Kidney (tissue), 14 donors: ENCODE results near the gene RAPGEF1. TPM values are rescaled to one million over a fixed set of nuclear protein-coding genes. Genes with fewer than 3 reads are reported as not detected.

Experiments used
- DNase-seq, 5 donors: peaks; one replicate each; pipeline ENCODE4 v3.0.0-alpha.2; 2013 to 2020
- FAIRE-seq: peaks from 2 replicates; lab custom pipeline; 2012; peaks lifted over from hg19 to GRCh38; lab: Jason Lieb, UNC
- H3K27ac ChIP-seq, 2 donors: one replicate each; pipeline ENCODE4 v1.7.0; 2013; ENCODE audit warnings: low read depth in 2 of 2, low read length in 2 of 2, inconsistent platforms in 1 of 2
- H3K27me3 ChIP-seq: one replicate; pipeline ENCODE4 v1.7.1; 2013; ENCODE audit warnings: low read length, inconsistent platforms; ENCODE audit not compliant: control insufficient read depth, insufficient read depth
- H3K36me3 ChIP-seq, 3 donors: one replicate each; pipeline versions ENCODE4 v1.7.0 to v1.7.1; 2013; ENCODE audit warnings: low read length in 3 of 3, control low read depth in 1 of 3, inconsistent platforms in 1 of 3; ENCODE audit not compliant: insufficient read depth in 3 of 3, control insufficient read depth in 2 of 3
- H3K4me1 ChIP-seq, 3 donors: one replicate each; pipeline versions ENCODE4 v1.7.0 to v1.7.1; 2013; ENCODE audit warnings: low read length in 3 of 3, inconsistent platforms in 1 of 3, low read depth in 1 of 3; ENCODE audit not compliant: control insufficient read depth in 2 of 3, insufficient read depth in 2 of 3
- H3K4me3 ChIP-seq, 3 donors: one replicate each; pipeline versions ENCODE4 v1.7.0 to v1.8.1; 2013; ENCODE audit warnings: low read length in 3 of 3, control low read depth in 1 of 3, inconsistent platforms in 1 of 3
- H3K9ac ChIP-seq, 3 donors: one replicate each; pipeline versions ENCODE4 v1.7.0 to v1.7.1; 2013; ENCODE audit warnings: low read length in 3 of 3, control low read depth in 1 of 3, inconsistent platforms in 1 of 3
- H3K9me3 ChIP-seq, 3 donors: one replicate each; pipeline versions ENCODE4 v1.7.0 to v1.7.1; 2013; ENCODE audit warnings: low read length in 3 of 3, control low read depth in 1 of 3, inconsistent platforms in 1 of 3; ENCODE audit not compliant: control insufficient read depth in 2 of 3, insufficient read depth in 1 of 3
- CTCF ChIP-seq: IDR thresholded peaks from 3 replicates; pipeline ENCODE4 v1.5.1; 2012; ENCODE audit warnings: mild to moderate bottlenecking, moderate library complexity, borderline replicate concordance; ENCODE audit not compliant: insufficient read depth; ENCODE audit errors: extremely low read depth
- intact Hi-C: fragments of 100-400 bp; cut with DNase I; formaldehyde crosslinking; loops from one replicate; pipeline ENCODE4 v1.11.1; 2022
- polyA plus RNA-seq: library from polyadenylated mRNA; stranded (reverse); fragments of 350-450 nt; fragmentation: Illumina TruSeq; extraction: RNeasy Lipid Tissue Mini Kit (QIAGEN cat#74804); gene quantifications from one replicate; pipeline ENCODE4 v1.2.3, GENCODE V29; 2014; ENCODE audit warnings: low read depth, low replicate concordance; ENCODE audit not compliant: insufficient read depth
- total RNA-seq: library from RNA; stranded (reverse); fragmentation: NEBNext Ultra II Directional; extraction: Animal tissue kit (Norgen Biotek cat#: 25700); gene quantifications from one replicate; pipeline ENCODE4 v1.2.1, GENCODE V29; 2021
- donor health status: control.
- donor health status: control.
- donor health status: control.
- donor health status: control.
- donor health status: control.
- donor health status: DM: yes; HTN: yes; CAD: no.
- donor health status: Normal renal cell carcinoma (clear cell type).

RAPGEF1 gene
- total and polyA plus RNA-seq, 2 donors from 2014 or later = 15.5 to 79.7 TPM

DNA sequence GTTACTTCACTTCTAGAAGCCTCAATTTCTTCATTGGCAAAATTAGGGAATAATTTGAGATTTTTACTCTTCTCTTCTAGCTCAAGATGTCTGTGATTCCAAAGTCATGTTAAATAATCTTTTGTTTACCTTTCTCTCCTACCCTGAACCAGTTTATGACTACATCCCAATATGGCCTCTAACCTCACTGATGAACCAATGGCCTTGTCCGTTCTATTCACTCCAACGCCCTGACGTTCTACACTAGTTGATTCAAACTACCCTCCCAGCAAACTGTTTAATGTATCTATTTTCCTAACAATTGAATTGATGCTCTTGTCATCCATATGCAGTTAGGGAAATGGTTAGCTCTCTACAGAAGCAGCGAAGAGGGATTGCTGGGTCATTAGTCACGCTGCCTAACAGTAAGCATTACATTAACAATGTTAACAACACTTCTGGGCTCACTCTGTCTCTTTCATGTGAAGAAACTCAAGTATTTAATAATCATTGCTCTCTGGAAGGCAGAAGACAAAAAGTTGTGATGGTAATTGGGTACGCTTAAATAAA is 38.0 kb downstream of the RAPGEF1 start:
- Histone ChIP-seq H3K9ac (no peak overlapping the region), H3K4me1 (peaks cover 6 to 51% (median 49%) of the 10 kb centered on the region in 3 donors), H3K4me3 (no peak overlapping the region), H3K9me3 (no peaks in the 10 kb centered on the region), H3K27me3 (no peaks in the 10 kb centered on the region), H3K27ac (no peak overlapping the region), H3K36me3 (no peaks in the 10 kb centered on the region)
- FAIRE-seq = no peak
- DNase-seq = no peak
- no peak for TF ChIP-seq CTCF
- intact Hi-C loops = no loop called here

DNA sequence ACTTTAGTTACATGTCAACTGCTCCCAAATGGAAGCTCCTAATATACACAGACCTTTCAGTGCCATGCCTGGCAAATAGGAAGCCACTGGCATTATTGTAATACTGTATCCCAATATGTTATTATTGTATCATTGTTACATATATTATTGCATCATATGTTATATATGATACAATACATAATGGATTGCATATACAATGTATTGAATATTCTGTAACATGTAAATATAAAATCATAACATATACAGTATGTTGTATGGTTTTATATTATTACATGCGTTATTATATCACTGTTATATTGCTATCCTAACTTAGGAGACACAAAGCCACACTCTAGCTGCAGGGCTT is 38.5 kb downstream of the RAPGEF1 start:
- Histone ChIP-seq H3K4me3 (no peak overlapping the region), H3K36me3 (no peaks in the 10 kb centered on the region), H3K9ac (no peak overlapping the region), H3K9me3 (no peaks in the 10 kb centered on the region), H3K27ac (no peak overlapping the region), H3K4me1 (peaks cover 6 to 50% (median 50%) of the 10 kb centered on the region in 3 donors), H3K27me3 (no peaks in the 10 kb centered on the region)
- intact Hi-C loops = no loop called here
- TF ChIP-seq CTCF = no peak
- no peak for FAIRE-seq
- no peak for DNase-seq

- no peak overlapping the region for H3K4me3 ChIP-seq
- TF ChIP-seq CTCF = no peak
- H3K9ac ChIP-seq = no peak overlapping the region
- H3K4me1 ChIP-seq = peaks cover 6 to 54% (median 48%) of the 10 kb centered on the region in 3 donors
- H3K27ac ChIP-seq = peak overlapping the region; percentile 52
- H3K9me3 ChIP-seq = no peaks in the 10 kb centered on the region
- intact Hi-C loops = no loop called here
- H3K27me3 ChIP-seq = no peaks in the 10 kb centered on the region
- DNase-seq = no peak
- no peak for FAIRE-seq
- H3K36me3 ChIP-seq = no peaks in the 10 kb centered on the region
Measured at GRCh38 chr9:131700765-131701435, 39.0 kb downstream of the RAPGEF1 start.
